ENCODE data around the gene GNB3. TPM values are rescaled to one million over a fixed set of nuclear protein-coding genes. Genes with fewer than 3 reads are reported as not detected.

GNB3 gene
- total and polyA plus RNA-seq, 9 of the 15 experiments (the other 6 are each of a cell fraction or from before 2014, with no cell fraction given) = 1.4 to 5.8 (median 2.0) TPM

DNA sequence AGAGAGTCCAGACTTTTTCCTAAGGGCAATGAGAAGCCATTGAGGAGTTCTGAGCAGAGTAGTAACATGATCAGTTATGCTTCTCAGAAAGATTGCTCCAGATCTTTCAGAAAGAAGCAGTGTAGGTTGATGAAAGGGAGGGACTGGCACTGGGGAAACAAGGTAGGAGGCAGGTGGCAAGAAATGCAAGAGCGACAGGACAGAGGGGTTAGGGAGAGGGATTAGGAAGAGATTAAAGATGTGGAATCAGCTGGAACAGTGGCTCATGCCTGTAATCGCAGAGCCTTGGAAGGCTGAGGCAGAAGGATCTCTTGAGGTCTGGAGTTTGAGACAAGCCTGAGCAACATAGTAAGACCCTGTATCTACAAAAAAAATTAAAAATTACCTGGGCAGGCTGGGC is 7.0 kb downstream of the GNB3 start:
- 88% methylated on average over 2 of the region's 2 CpGs for WGBS (ENCODE audit: insufficient coverage, low coverage, missing lambda C conversion rate)
- no peak overlapping the region for H3K4me3 ChIP-seq
- no peaks in the 10 kb centered on the region for H3K27me3 ChIP-seq (ENCODE audit: control insufficient read depth in 2 of 2, insufficient read depth in 2 of 2, low read length in 2 of 2)
- H3K4me1 ChIP-seq (replicated peaks in 1 of 2; ENCODE audit: control insufficient read depth in 2 of 2, insufficient read depth in 2 of 2, low read length in 2 of 2) = peaks cover 15 to 25% of the 10 kb centered on the region in 2 experiments; a peak in 4 of 5 replicates
- TF ChIP-seq STAT5B (CRISPR knock-in tag; IDR thresholded peaks at IDR 0.05) = no peak
- no peak for TF ChIP-seq ESRRA (IDR thresholded peaks at IDR 0.05; ENCODE audit: borderline replicate concordance, low read depth)
- TF ChIP-seq HMG20A (CRISPR knock-in tag; conservative IDR thresholded peaks at IDR 0.05) = no peak
- no peak for TF ChIP-seq JUN (IDR thresholded peaks at IDR 0.05; ENCODE audit: borderline replicate concordance, low read depth, low read length)
- TF ChIP-seq JUN (CRISPR knock-in tag; IDR thresholded peaks at IDR 0.05; ENCODE audit: borderline replicate concordance) = no peak
- TF ChIP-seq GTF2E2 (tag; IDR thresholded peaks at IDR 0.05) = no peak
- TF ChIP-seq ZNF699 (CRISPR knock-in tag; IDR thresholded peaks at IDR 0.05; ENCODE audit: insufficient replicate concordance) = no peak
- TF ChIP-seq JUND (IDR thresholded peaks at IDR 0.05; ENCODE audit: borderline replicate concordance, low read depth, low read length) = no peak
- TF ChIP-seq JUND (tag; IDR thresholded peaks at IDR 0.05; ENCODE audit: borderline replicate concordance, low read depth, low read length) = no peak
- no peak for TF ChIP-seq ATF6 (CRISPR knock-in tag; IDR thresholded peaks at IDR 0.05)
- TF ChIP-seq, protein P1, sequence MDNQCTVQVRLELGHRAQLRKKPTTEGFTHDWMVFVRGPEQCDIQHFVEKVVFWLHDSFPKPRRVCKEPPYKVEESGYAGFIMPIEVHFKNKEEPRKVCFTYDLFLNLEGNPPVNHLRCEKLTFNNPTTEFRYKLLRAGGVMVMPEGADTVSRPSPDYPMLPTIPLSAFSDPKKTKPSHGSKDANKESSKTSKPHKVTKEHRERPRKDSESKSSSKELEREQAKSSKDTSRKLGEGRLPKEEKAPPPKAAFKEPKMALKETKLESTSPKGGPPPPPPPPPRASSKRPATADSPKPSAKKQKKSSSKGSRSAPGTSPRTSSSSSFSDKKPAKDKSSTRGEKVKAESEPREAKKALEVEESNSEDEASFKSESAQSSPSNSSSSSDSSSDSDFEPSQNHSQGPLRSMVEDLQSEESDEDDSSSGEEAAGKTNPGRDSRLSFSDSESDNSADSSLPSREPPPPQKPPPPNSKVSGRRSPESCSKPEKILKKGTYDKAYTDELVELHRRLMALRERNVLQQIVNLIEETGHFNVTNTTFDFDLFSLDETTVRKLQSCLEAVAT (IDR thresholded peaks at IDR 0.05) = no peak
- no peak for TF ChIP-seq POLR3G (IDR thresholded peaks at IDR 0.05; ENCODE audit: extremely low read depth, insufficient read length, insufficient replicate concordance)
- TF ChIP-seq RAD51 (IDR thresholded peaks at IDR 0.05; ENCODE audit: borderline replicate concordance, low read depth) = no peak
- no peak for TF ChIP-seq NUFIP1 (IDR thresholded peaks at IDR 0.05; ENCODE audit: partially characterized antibody)
- no peak for TF ChIP-seq OTX1 (CRISPR knock-in tag; IDR thresholded peaks at IDR 0.05)
- TF ChIP-seq ZNF263 (CRISPR knock-in tag; IDR thresholded peaks at IDR 0.05; ENCODE audit: borderline replicate concordance) = no peak
- TF ChIP-seq SMARCA5 (IDR thresholded peaks at IDR 0.05) = no peak
- TF ChIP-seq ZNF274 (IDR thresholded peaks at IDR 0.05; ENCODE audit: borderline replicate concordance, low read depth, low read length) = no peak
- H3K9me3 ChIP-seq (replicated peaks; ENCODE audit: control insufficient read depth, insufficient read depth, low read depth, low read length) = no peaks in the 10 kb centered on the region
- no peaks in the 10 kb centered on the region for H3K9me1 ChIP-seq (ENCODE audit: control insufficient read depth, insufficient read depth, low read length)
- no TSS peak for BruUV-seq (replicated peaks)
- no peak overlapping the region for H2AFZ ChIP-seq (ENCODE audit: low read depth, low read length)
- H3K79me2 ChIP-seq (ENCODE audit: control insufficient read depth, insufficient read depth, low read length) = peaks cover 27% of the 10 kb centered on the region
- DNase-seq (ENCODE audit: extremely low read depth in 1 of 4, low spot score in 3 of 4) (no peak), ATAC-seq (no peak), FAIRE-seq (no peak)
- no peak overlapping the region for H3K4me2 ChIP-seq (ENCODE audit: insufficient read depth, low read length)
- ChIA-PET CTCF (ENCODE audit: low intra/inter-chr PET ratio) (no interaction called here), POLR2A (interaction anchor here (1.0 to 1.7 kb wide), 2 partner anchors 13 to 96 kb away, joined by 4 to 5 read pairs; partner anchors contain the start of gene RNU7-1)
- peaks cover 71% of the 10 kb centered on the region; the same call in 2 of the 3 replicates for H3K36me3 ChIP-seq (ENCODE audit: control insufficient read depth, insufficient read depth, low read length)
- intact Hi-C loops (cut with micrococcal nuclease) = no loop called here
- in situ Hi-C loops (cut with MboI) = no loop called here
- H4K20me1 ChIP-seq (replicated peaks; ENCODE audit: control insufficient read depth, insufficient read depth, low read length) = no peaks in the 10 kb centered on the region
- no peak overlapping the region for H3K9ac ChIP-seq (ENCODE audit: insufficient read depth in 1 of 2, low read depth in 2 of 2, low read length in 2 of 2)
- H3K27ac ChIP-seq (ENCODE audit: extremely low read depth, low read depth, low read length) = no peak overlapping the region

Measured in K562 (cell line).